Activated CD8-positive, alpha-beta T cell treated with anti-CD3 and anti-CD28 coated beads for 36 hours (primary cell): ENCODE results near the gene ENC1. TPM values are rescaled to one million over a fixed set of nuclear protein-coding genes. Genes with fewer than 3 reads are reported as not detected.

Experiments
- ATAC-seq: fragments of 200-7000 bp; cut with Tn5 transposase; one replicate; pipeline ENCODE4 v1.10.0; 2021; ENCODE audit warnings: mild to moderate bottlenecking, moderate library complexity
- CTCF ChIA-PET: fragments of 350-600 bp; sonication (Branson Sonifier 250); formaldehyde crosslinking; loops from one replicate; lab custom pipeline; 2021; ENCODE audit warnings: antibody characterized with exemption; lab: Charles Lee
- POLR2A ChIA-PET: fragments of 350-600 bp; sonication (Branson Sonifier 250); formaldehyde crosslinking; loops from one replicate; lab custom pipeline; 2021; ENCODE audit warnings: antibody characterized with exemption; lab: Charles Lee
- DNase-seq: peaks from one replicate; pipeline ENCODE4 v3.0.0-alpha.2; 2020
- H3K27ac Mint-ChIP-seq: one replicate; pipeline ENCODE4 v1.8.0; 2021; ENCODE audit warnings: mild to moderate bottlenecking, mixed read lengths
- H3K27me3 Mint-ChIP-seq: one replicate; pipeline ENCODE4 v1.8.0; 2021; ENCODE audit warnings: mixed read lengths
- H3K36me3 Mint-ChIP-seq: one replicate; pipeline ENCODE4 v1.8.0; 2021; ENCODE audit warnings: low read depth, mixed read lengths
- H3K4me1 Mint-ChIP-seq: one replicate; pipeline ENCODE4 v1.8.0; 2021; ENCODE audit warnings: low read depth, mixed read lengths
- H3K4me3 Mint-ChIP-seq: one replicate; pipeline ENCODE4 v1.8.0; 2021; ENCODE audit warnings: mild to moderate bottlenecking, moderate library complexity, mixed read lengths
- H3K9me3 Mint-ChIP-seq: one replicate; pipeline ENCODE4 v1.8.0; 2021; ENCODE audit warnings: mixed read lengths
- CTCF ChIP-seq: fragments of 200-600 bp; IDR thresholded peaks from one replicate; pipeline ENCODE4 v1.8.0; 2022; ENCODE audit warnings: antibody characterized with exemption, mild to moderate bottlenecking
- intact Hi-C: fragments of 100-400 bp; cut with micrococcal nuclease; formaldehyde crosslinking; loops from one replicate; pipeline ENCODE4 v1.10.0; 2022
- total RNA-seq, 2 experiments: library from RNA; stranded (reverse); gene quantifications; one replicate each; pipeline ENCODE4 v1.2.3, GENCODE V29; 2021

ENC1 gene
- total RNA-seq, 2 experiments from 2014 or later: 0.16 to 0.60 TPM

- Mint-ChIP-seq H3K27me3 (no peaks in the 10 kb centered on the region), H3K4me3 (no peak overlapping the region), H3K4me1 (no peaks in the 10 kb centered on the region), H3K27ac (no peak overlapping the region), H3K36me3 (no peaks in the 10 kb centered on the region), H3K9me3 (no peaks in the 10 kb centered on the region)
- POLR2A ChIA-PET: no interaction called here
- intact Hi-C loops: loop anchor here (5.0 kb wide), 1 partner anchor 247 kb away; no protein-coding TSS in a partner anchor
- DNase-seq: no peak
- no peak for TF ChIP-seq CTCF
- CTCF ChIA-PET: no interaction called here
- no peak for ATAC-seq
These were observed 30.0 kb upstream of the ENC1 start for GRCh38 chr5:74670396-74671038.

GRCh38 chr5:74669821-74670220 is 29.3 kb upstream of the ENC1 start:
- Mint-ChIP-seq H3K36me3 (no peaks in the 10 kb centered on the region), H3K27me3 (no peaks in the 10 kb centered on the region), H3K27ac (no peak overlapping the region), H3K4me1 (no peaks in the 10 kb centered on the region), H3K4me3 (no peak overlapping the region), H3K9me3 (no peaks in the 10 kb centered on the region)
- DNase-seq: no peak
- intact Hi-C loops: loop anchor here (5.0 kb wide), 1 partner anchor 247 kb away; no protein-coding TSS in a partner anchor
- no peak for TF ChIP-seq CTCF
- ATAC-seq: no peak
- ChIA-PET CTCF (no interaction called here), POLR2A (no interaction called here)

GRCh38 chr5:74667396-74667795 is 26.9 kb upstream of the ENC1 start:
- ATAC-seq (no peak), DNase-seq (no peak)
- no peaks in the 10 kb centered on the region for H3K36me3 Mint-ChIP-seq
- ChIA-PET CTCF (no interaction called here), POLR2A (no interaction called here)
- H3K4me3 Mint-ChIP-seq: no peak overlapping the region
- peaks cover 6% of the 10 kb centered on the region for H3K27me3 Mint-ChIP-seq
- intact Hi-C loops: no loop called here
- TF ChIP-seq CTCF: no peak
- no peak overlapping the region for H3K27ac Mint-ChIP-seq
- H3K4me1 Mint-ChIP-seq: no peaks in the 10 kb centered on the region
- H3K9me3 Mint-ChIP-seq: no peaks in the 10 kb centered on the region

- H3K27me3 Mint-ChIP-seq: peaks cover 8% of the 10 kb centered on the region
- H3K4me1 Mint-ChIP-seq: no peaks in the 10 kb centered on the region
- no peaks in the 10 kb centered on the region for H3K9me3 Mint-ChIP-seq
- ChIA-PET CTCF (no interaction called here), POLR2A (no interaction called here)
- H3K27ac Mint-ChIP-seq: no peak overlapping the region
- no peak overlapping the region for H3K4me3 Mint-ChIP-seq
- ATAC-seq (no peak), DNase-seq (no peak)
- H3K36me3 Mint-ChIP-seq: no peaks in the 10 kb centered on the region
- intact Hi-C loops: no loop called here
- no peak for TF ChIP-seq CTCF
These were observed 25.3 kb upstream of the ENC1 start for GRCh38 chr5:74665816-74666215.

GRCh38 chr5:74665273-74665672 is 24.7 kb upstream of the ENC1 start:
- Mint-ChIP-seq H3K4me1 (no peaks in the 10 kb centered on the region), H3K4me3 (no peak overlapping the region), H3K27ac (no peak overlapping the region), H3K27me3 (peaks cover 11% of the 10 kb centered on the region), H3K36me3 (no peaks in the 10 kb centered on the region), H3K9me3 (no peaks in the 10 kb centered on the region)
- intact Hi-C loops: no loop called here
- ATAC-seq (no peak), DNase-seq (no peak)
- ChIA-PET CTCF (interaction anchor here (1.4 kb wide), 1 partner anchor 9 kb away, joined by 5 read pairs; no protein-coding TSS in a partner anchor), POLR2A (no interaction called here)
- no peak for TF ChIP-seq CTCF
